Endometrial microvascular endothelial cells (primary cell): Measurements from ENCODE around the gene RANBP17. TPM values are rescaled to one million over a fixed set of nuclear protein-coding genes. Genes with fewer than 3 reads are reported as not detected.
"Not testable (repeated sequence)": the region's sequence is repeated elsewhere in the genome, so short reads cannot be mapped to it uniquely, and the experiment has no call there.

ENCODE experiments used
- in situ Hi-C: cut with HindIII; loops from 2 replicates; pipeline ENCODE4 v1.10.0; 2017; ENCODE audit warnings: low sequenced_read_pairs, low pct_unique_long_range_greater_than_20kb; ENCODE audit errors: inconsistent ontology term
- total RNA-seq: library from RNA; depleted of rRNA; stranded (reverse); fragments of >200 nt; gene quantifications from one replicate; pipeline ENCODE4 v1.2.3, GENCODE V29; 2015; ENCODE audit errors: inconsistent ontology term

RANBP17 gene
- 9.5 TPM for total RNA-seq

DNA sequence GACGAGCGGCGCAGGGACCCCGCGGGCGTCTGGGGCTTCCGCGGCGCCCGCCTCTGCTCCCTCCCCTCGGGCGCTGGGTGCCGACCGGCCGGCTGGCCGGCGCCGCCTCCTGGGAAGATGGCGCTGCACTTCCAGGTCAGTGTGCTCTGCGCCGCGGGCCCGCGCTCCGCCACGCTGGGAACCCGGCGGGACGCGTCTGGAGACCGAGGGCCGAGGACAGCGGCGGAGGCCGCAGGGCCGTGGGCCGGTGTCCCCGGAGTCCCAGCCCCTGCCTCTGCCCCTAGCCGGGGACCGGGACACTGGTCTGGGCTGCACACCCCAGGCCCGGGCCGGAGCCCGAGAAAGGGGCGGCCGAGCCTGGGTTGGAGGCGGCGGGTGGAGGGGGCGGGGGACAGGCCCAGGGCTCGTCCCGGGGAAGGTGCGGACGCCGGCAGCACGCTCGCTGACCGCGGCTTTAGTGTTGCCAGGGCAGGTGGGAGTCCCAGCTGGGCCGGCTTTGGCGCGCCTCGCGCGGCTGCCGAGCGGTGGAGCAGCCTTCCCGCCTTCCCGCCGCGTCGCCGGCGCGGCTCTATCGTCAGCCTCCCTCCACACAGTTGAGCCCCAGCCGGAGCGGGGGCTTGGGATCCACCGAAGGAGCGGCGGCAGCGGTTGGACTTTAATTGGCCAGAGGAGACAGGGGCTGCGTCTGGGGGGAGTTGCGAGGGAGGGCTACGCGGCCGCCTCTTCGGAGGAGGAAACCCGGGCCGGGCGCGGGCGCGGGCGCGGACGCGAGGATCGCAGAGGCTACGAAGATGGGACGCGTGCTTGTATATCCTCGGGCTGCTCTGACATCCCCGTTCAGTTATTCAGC, at the start of gene RANBP17:
RANBP17 (plus strand) TSS at position 102 of the 850 bp plus-strand sequence.
- in situ Hi-C loops = no loop called here

GRCh38 chr5:170813231-170813630, 48.6 kb upstream of the RANBP17 start:
- in situ Hi-C loops = no loop called here

DNA sequence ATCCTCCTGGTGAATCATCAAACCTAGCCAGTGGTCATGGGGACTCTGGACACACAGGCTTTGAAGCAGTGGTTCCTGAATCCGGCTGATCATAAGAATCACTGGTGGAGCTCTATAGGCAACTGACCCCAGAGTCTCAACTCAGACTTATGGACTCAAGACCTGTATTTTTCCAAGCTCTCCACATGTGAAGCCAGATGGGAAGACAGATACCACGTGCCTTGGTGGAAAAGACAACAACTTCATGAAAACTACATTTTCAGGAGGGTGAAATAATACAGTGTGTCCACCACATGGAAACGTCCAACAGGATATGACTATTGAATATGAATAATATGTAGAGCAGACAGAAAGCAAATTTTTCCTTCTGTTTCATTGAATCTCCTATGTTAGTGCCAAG, 44.6 kb upstream of the RANBP17 start:
- in situ Hi-C loops = no loop called here

DNA sequence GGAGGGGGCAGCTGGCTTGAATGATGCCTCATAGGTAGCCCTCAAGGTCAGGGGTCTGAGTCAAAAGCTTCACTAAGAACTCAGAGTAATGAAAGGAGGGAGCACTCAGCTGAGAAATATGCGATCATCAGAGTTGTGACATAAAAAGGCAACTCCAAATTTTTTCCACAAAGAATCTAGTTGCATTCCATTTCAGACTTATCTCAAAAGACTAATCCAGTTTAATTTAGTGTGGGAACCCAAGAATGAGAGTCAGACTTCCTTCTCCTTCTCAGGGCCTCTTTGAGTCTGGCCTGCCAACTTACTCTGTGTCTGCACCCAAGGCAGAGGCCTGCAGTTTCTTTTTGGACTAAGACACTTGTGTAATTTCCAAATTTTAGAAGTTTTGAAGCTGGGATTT, 43.6 kb upstream of the RANBP17 start:
- in situ Hi-C loops = no loop called here

DNA sequence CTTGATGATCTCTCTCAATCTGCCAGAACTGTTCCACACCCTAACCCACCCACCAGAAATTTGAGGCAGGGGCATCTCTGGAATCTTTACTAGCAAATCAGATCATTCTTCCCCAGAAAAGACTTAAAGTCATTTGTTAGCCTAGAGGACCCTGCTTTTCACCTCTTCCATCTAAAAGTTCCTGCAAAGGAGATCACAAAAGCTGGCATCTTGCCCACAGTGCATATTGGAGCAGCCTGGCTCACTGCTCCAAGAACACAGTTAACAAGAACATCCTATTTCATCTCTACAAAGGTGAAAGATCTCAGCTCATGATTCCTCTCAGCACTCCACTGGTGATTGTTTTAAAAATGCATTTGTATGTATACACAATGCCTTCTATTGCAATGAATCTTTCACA, 42.0 kb upstream of the RANBP17 start:
- in situ Hi-C loops = no loop called here

- in situ Hi-C loops = no loop called here
These were observed 40.5 kb upstream of the RANBP17 start for GRCh38 chr5:170821257-170821800.

DNA sequence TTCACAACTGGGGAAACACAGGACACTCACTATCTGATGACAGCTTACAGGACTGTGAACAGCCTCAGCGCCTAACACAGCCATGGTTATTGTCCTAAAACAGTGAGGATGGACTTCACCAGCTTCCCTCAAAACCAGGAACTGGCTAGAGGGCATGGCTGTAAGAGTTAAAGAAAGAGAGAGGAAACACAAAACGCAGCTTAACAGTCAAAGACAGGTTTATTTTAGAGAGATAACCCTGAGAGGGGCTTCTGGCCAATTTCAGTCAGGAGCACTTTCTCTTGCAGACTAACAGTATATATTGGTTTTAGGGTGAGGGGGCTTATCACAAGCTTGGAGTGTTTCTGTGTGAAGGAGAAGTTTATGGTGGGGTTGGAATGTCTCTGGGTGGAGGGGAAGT, 35.7 kb upstream of the RANBP17 start:
- in situ Hi-C loops = no loop called here

DNA sequence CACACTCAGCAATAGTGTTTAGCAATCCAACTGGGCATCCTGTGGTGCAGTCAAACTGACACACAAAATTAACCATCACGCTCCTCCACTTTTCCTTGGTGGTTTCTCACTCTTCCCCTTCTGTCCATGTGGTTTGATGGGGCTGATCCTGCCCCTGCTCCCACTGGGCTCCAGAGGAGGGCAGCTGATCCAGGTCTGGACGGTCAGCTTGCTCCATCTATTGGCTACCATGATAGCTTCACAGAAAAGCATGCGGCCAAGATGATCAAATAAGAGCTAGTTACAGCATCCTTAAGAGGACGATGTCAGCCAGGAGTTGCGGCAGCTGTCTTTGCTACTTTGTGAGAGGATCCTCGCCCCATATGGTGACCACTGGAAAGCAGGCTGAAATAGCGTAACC, 29.6 kb upstream of the RANBP17 start:
- in situ Hi-C loops = no loop called here

DNA sequence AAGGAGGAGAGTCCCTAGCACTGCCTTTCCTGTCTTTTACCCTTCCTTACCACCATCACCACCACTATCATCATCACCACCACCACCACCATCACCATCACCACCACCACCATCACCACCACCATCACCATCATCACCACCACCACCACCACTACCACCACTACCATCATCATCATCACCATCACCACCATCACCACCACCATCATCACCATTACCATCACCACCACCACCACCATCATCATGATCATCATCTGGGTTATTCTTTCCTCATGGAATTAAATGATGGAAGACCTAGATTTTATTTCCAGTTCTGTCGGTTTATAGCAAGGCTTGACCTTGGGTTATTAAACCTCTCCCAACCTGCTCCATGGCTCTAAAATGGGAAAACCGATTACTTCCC, 27.8 kb upstream of the RANBP17 start:
- in situ Hi-C loops = not testable (repeated sequence)

DNA sequence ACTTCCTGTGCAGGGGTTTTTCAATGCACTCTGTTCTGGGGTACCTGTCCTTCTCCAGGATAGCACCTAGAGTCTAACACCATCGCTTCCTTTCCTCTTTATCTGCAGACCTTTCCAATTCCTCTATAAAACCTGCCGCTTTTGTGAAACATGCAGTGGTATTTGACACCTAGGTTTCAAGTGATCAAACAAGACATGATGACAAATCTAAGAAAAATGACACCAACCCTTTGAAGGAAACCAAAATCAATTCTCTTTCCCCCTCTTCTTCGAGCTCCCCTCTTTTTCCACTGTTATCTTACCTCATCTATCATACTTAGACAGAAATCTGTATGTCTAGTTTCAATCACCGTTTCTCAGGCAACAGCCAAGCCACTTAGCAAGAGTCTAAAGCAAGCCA, 25.6 kb upstream of the RANBP17 start:
- in situ Hi-C loops = no loop called here

- in situ Hi-C loops = no loop called here
These were observed 17.9 kb upstream of the RANBP17 start for GRCh38 chr5:170843870-170844269.

GRCh38 chr5:170844651-170845050, 17.2 kb upstream of the RANBP17 start:
- in situ Hi-C loops = no loop called here

- in situ Hi-C loops = no loop called here
These were observed 15.4 kb upstream of the RANBP17 start for GRCh38 chr5:170846416-170846815.

GRCh38 chr5:170846846-170847245, 15.0 kb upstream of the RANBP17 start:
- in situ Hi-C loops = no loop called here

DNA sequence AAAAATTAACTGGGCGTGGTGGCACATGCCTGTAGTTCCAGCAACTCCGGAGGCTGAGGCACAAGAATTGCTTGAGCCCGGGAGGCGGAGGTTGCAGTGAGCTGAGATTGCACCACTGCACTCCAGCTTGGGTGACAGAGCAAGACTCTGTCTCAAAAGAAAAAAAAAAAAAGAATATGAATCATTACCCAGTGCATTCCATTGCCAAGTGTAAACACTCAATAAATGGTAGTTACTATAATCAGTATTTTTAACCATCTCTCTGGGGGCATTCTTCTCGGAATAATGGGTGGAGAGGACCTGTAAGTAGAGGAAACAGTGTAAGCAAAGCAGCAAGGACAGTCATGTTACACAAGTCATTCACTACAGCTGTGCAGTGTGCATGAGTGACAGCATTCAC, 13.8 kb upstream of the RANBP17 start:
- in situ Hi-C loops = no loop called here

DNA sequence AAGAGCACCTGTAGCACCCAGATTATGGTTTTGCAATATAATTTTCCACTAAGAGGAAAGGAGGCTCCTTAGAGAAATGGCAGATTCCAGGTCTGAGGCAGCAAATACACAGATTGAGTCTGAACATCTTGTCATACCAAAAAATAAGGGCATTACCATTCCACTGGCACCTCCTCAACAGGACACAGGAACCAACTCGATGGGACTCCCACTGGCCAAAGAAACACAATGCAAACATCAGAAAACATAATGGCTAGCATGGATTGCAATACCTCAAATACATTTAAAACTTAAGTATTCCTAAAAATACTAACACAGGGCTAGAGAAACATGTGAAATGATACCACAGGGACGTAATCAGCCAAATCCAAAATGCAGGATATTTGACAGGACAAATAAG, 12.4 kb upstream of the RANBP17 start:
- in situ Hi-C loops = no loop called here

- in situ Hi-C loops = no loop called here
These were observed 7.3 kb upstream of the RANBP17 start for GRCh38 chr5:170854566-170854965.

GRCh38 chr5:170857066-170857465, 4.8 kb upstream of the RANBP17 start:
- in situ Hi-C loops = no loop called here

DNA sequence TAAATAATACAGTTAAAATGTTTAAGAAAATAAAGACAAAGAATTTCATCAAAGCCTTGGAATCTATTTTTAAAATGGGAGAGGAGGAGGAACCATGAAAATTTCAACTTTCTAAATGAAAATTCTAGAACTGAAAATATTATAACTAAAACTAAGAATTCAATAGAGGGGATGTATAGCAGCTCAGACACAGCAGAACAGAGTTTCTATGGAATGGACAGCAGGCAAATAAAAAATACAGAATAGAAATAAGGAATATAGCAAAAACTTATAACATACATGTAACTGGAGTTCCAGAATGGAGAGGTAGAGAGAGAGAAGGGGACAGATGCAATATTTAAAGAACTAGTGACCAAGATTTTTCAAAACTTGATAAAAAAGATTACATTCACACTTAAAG, 1.4 kb upstream of the RANBP17 start:
- in situ Hi-C loops = no loop called here

- in situ Hi-C loops = no loop called here
These were observed 776 bp upstream of the RANBP17 start for GRCh38 chr5:170860818-170861666.
